Astrocyte (in vitro differentiated cells and primary cell): ENCODE results near the gene DET1. TPM values are rescaled to one million over a fixed set of nuclear protein-coding genes. Genes with fewer than 3 reads are reported as not detected.

Source experiments
- DNase-seq: peaks from one replicate; pipeline ENCODE4 v3.0.0-alpha.2; 2010; ENCODE audit warnings: low read depth
- FAIRE-seq: peaks from 2 replicates; lab custom pipeline; 2011; peaks lifted over from hg19 to GRCh38; lab: Jason Lieb, UNC
- H2AFZ ChIP-seq: 2 replicates; pipeline ENCODE4 v1.6.0; 2012; ENCODE audit warnings: low read depth, low read length, inconsistent platforms
- H3K27ac ChIP-seq: 2 replicates; pipeline ENCODE4 v1.5.1; 2011; ENCODE audit warnings: low read depth, low read length, inconsistent platforms
- H3K27me3 ChIP-seq: 2 replicates; pipeline ENCODE4 v1.6.0; 2011; ENCODE audit warnings: low read length, inconsistent platforms; ENCODE audit not compliant: insufficient read depth
- H3K36me3 ChIP-seq: 2 replicates; pipeline ENCODE4 v1.5.1; 2011; ENCODE audit warnings: low read length, inconsistent platforms; ENCODE audit not compliant: insufficient read depth
- H3K4me1 ChIP-seq: 2 replicates; pipeline ENCODE4 v1.5.1; 2011; ENCODE audit warnings: low read length, inconsistent platforms; ENCODE audit not compliant: insufficient read depth
- H3K4me2 ChIP-seq: 2 replicates; pipeline ENCODE4 v1.6.0; 2012; ENCODE audit warnings: low read length, inconsistent platforms
- H3K4me3 ChIP-seq: 2 replicates; pipeline ENCODE4 v1.5.1; 2011; ENCODE audit warnings: low read depth, mild to moderate bottlenecking, low read length, inconsistent platforms; ENCODE audit not compliant: insufficient read depth
- H3K79me2 ChIP-seq: 2 replicates; pipeline ENCODE4 v1.6.0; 2012; ENCODE audit warnings: mild to moderate bottlenecking, low read length, inconsistent platforms; ENCODE audit not compliant: insufficient read depth
- H3K9ac ChIP-seq: 2 replicates; pipeline ENCODE4 v1.6.0; 2012; ENCODE audit warnings: mild to moderate bottlenecking, low read length, inconsistent platforms
- H3K9me3 ChIP-seq: 2 replicates; pipeline ENCODE4 v1.5.1; 2012; ENCODE audit warnings: low read depth, mild to moderate bottlenecking, low read length, inconsistent platforms; ENCODE audit not compliant: insufficient read depth
- H4K20me1 ChIP-seq: 2 replicates; pipeline ENCODE4 v1.6.0; 2012; ENCODE audit warnings: low read length, inconsistent platforms; ENCODE audit not compliant: insufficient read depth
- H3K27ac Mint-ChIP-seq: one replicate; pipeline ENCODE4 v1.8.0; 2021; ENCODE audit warnings: mild to moderate bottlenecking, mixed read lengths; ENCODE audit not compliant: unreplicated experiment
- H3K27me3 Mint-ChIP-seq: one replicate; pipeline ENCODE4 v1.8.0; 2021; ENCODE audit warnings: low read depth, mixed read lengths; ENCODE audit not compliant: unreplicated experiment
- H3K36me3 Mint-ChIP-seq: one replicate; pipeline ENCODE4 v1.8.0; 2021; ENCODE audit warnings: low read depth, mixed read lengths; ENCODE audit not compliant: unreplicated experiment
- H3K4me1 Mint-ChIP-seq: one replicate; pipeline ENCODE4 v1.8.0; 2021; ENCODE audit warnings: low read depth, mixed read lengths; ENCODE audit not compliant: unreplicated experiment
- H3K4me3 Mint-ChIP-seq: one replicate; pipeline ENCODE4 v1.8.0; 2021; ENCODE audit warnings: mild to moderate bottlenecking, moderate library complexity, mixed read lengths; ENCODE audit not compliant: unreplicated experiment
- H3K9me3 Mint-ChIP-seq: one replicate; pipeline ENCODE4 v1.8.0; 2021; ENCODE audit warnings: mild to moderate bottlenecking, mixed read lengths; ENCODE audit not compliant: unreplicated experiment
- CTCF ChIP-seq: IDR thresholded peaks from 2 replicates; pipeline ENCODE4 v1.5.1; 2011; ENCODE audit warnings: low read depth, mild to moderate bottlenecking, inconsistent platforms, low read length, moderate library complexity; ENCODE audit not compliant: insufficient read depth
- EZH2 ChIP-seq: IDR thresholded peaks from 2 replicates; pipeline ENCODE4 v1.6.1; 2012; ENCODE audit warnings: mild to moderate bottlenecking, low read length, inconsistent platforms; ENCODE audit not compliant: insufficient read depth
- total RNA-seq: library from RNA; stranded (reverse); gene quantifications from 2 replicates; pipeline ENCODE4 v1.2.1, GENCODE V29; 2021

DET1 gene
- total RNA-seq, 1 donor from 2014 or later, result 4.8 TPM

GRCh38 chr15:88490036-88490435 is 56.4 kb downstream of the DET1 start:
- Mint-ChIP-seq H3K4me1 (peaks cover 8% of the 10 kb centered on the region), H3K27ac (no peak overlapping the region), H3K9me3 (no peaks in the 10 kb centered on the region), H3K4me3 (no peak overlapping the region), H3K27me3 (peaks cover 4% of the 10 kb centered on the region), H3K36me3 (no peaks in the 10 kb centered on the region)
- DNase-seq (no peak), FAIRE-seq (no peak)
- H2AFZ ChIP-seq, result no peak overlapping the region
- no peaks in the 10 kb centered on the region for H3K4me1 ChIP-seq
- no peaks in the 10 kb centered on the region for H3K9me3 ChIP-seq
- H3K36me3 ChIP-seq, result no peaks in the 10 kb centered on the region
- H3K27ac ChIP-seq, result no peak overlapping the region
- no peaks in the 10 kb centered on the region for H3K79me2 ChIP-seq
- H3K4me3 ChIP-seq, result no peak overlapping the region
- H4K20me1 ChIP-seq, result no peaks in the 10 kb centered on the region
- H3K27me3 ChIP-seq, result no peaks in the 10 kb centered on the region
- no peak for TF ChIP-seq EZH2
- TF ChIP-seq CTCF, result no peak
- no peak overlapping the region for H3K4me2 ChIP-seq
- no peak overlapping the region for H3K9ac ChIP-seq

GRCh38 chr15:88489321-88489720 is 57.2 kb downstream of the DET1 start:
- H3K9me3 ChIP-seq, result no peaks in the 10 kb centered on the region
- Mint-ChIP-seq H3K36me3 (no peaks in the 10 kb centered on the region), H3K9me3 (no peaks in the 10 kb centered on the region), H3K4me1 (peaks cover 8% of the 10 kb centered on the region), H3K27me3 (peaks cover 4% of the 10 kb centered on the region), H3K27ac (no peak overlapping the region), H3K4me3 (no peak overlapping the region)
- no peak overlapping the region for H3K27ac ChIP-seq
- H3K4me3 ChIP-seq, result no peak overlapping the region
- H3K4me2 ChIP-seq, result no peak overlapping the region
- DNase-seq (no peak), FAIRE-seq (no peak)
- H3K36me3 ChIP-seq, result no peaks in the 10 kb centered on the region
- no peak overlapping the region for H2AFZ ChIP-seq
- H4K20me1 ChIP-seq, result no peaks in the 10 kb centered on the region
- H3K9ac ChIP-seq, result no peak overlapping the region
- H3K79me2 ChIP-seq, result no peaks in the 10 kb centered on the region
- no peaks in the 10 kb centered on the region for H3K4me1 ChIP-seq
- TF ChIP-seq CTCF (no peak), EZH2 (no peak)
- no peaks in the 10 kb centered on the region for H3K27me3 ChIP-seq

- no peaks in the 10 kb centered on the region for H3K36me3 ChIP-seq
- no peaks in the 10 kb centered on the region for H3K36me3 Mint-ChIP-seq
- H3K79me2 ChIP-seq, result no peaks in the 10 kb centered on the region
- H3K4me1 ChIP-seq, result no peaks in the 10 kb centered on the region
- no peak for FAIRE-seq
- H4K20me1 ChIP-seq, result no peaks in the 10 kb centered on the region
- H3K4me2 ChIP-seq, result no peak overlapping the region
- H3K4me1 Mint-ChIP-seq, result peaks cover 8% of the 10 kb centered on the region
- no peaks in the 10 kb centered on the region for H3K9me3 ChIP-seq
- no peak overlapping the region for H3K27ac ChIP-seq
- TF ChIP-seq CTCF (no peak), EZH2 (no peak)
- H3K9ac ChIP-seq, result no peak overlapping the region
- H3K27me3 Mint-ChIP-seq, result peaks cover 7% of the 10 kb centered on the region
- H3K27ac Mint-ChIP-seq, result peak overlapping the region; percentile 41
- H3K4me3 ChIP-seq, result no peak overlapping the region
- no peaks in the 10 kb centered on the region for H3K9me3 Mint-ChIP-seq
- H2AFZ ChIP-seq, result no peak overlapping the region
- DNase-seq, result no peak
- peaks cover 3% of the 10 kb centered on the region for H3K27me3 ChIP-seq
- H3K4me3 Mint-ChIP-seq, result no peak overlapping the region
Measured at GRCh38 chr15:88487796-88488523, 58.5 kb downstream of the DET1 start.
